GM18517 (cell line): Measurements from ENCODE around the gene TMEM61.

ENCODE experiments used
- ATAC-seq: cut with Tn5 transposase; IDR thresholded peaks from one replicate; pipeline ENCODE4 v1.9.1; 2021; ENCODE audit warnings: mild to moderate bottlenecking, moderate library complexity; ENCODE audit not compliant: unreplicated experiment

TMEM61 gene

DNA sequence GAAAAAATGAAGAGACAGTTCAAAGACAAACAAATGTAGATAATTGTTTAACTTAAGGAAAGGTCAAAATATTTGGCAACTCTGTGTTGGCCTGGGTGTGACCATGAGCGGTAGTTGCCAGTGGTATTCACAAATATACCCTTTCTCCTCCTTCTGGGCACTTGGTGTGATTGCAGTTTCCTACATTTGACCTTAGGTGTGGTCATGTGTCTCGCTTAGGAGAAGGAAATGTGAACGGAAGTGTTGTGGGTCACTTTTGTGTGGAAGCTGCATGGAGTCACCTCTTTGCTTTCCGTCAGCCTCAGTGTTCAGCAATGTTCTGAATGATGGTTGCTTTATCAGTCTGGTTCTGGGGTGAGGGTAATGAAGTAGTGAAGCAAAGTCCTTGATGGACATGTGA, 55.5 kb downstream of the TMEM61 start:
- ATAC-seq: no peak

DNA sequence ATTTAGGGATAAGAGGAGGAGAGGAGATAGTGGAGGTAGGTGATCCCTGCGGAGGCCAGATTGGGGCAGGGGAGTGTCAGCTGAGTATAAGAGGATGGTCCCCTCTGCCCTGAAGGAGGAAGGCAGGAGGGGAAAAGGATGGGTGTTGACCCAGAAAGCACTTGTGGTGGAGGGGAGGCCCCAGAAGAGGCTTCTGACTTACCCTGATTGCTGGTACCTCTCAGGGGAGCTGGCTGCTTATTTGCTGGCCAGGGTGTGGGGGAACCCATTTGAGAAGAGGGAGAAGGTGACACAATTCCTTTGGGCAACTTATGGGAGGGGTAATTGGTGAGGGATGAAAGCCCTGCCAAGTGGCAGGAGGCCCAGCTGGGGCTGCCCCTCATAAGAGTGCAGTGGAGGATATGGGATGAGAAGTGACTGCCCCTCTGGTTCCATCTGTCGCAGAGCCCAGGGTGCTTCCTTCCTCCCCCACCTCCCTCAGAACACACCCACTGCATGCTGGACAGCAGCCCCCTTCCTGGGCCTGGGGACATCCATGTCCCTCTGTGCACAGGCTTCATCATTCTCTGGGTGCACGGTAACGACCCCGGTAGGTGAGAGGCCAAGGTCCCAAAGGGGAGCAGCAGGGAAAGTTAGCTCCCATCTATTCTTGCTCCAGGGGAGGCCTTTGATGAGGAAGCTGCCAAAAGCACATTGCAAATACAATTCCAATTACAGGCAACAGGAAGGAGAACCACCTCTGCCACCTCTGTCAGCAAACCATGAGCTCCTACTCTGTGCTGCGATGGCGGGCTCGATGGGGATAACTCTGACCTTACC, 57.5 kb downstream of the TMEM61 start:
- no peak for ATAC-seq

DNA sequence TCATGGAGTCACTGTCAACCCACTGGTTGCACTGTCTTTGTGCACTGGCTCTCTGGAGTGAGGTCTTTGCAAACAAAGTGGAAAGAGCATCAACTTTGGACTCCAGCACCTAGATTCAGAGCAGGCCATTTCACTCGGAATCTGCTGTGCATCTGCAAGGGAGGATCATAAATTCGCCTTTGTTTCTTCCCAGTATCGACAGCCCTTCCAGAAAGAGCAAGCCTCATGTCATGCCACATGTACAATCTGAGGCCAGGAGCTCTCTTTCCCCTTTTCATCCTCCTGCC, 58.1 kb downstream of the TMEM61 start:
- ATAC-seq: no peak

DNA sequence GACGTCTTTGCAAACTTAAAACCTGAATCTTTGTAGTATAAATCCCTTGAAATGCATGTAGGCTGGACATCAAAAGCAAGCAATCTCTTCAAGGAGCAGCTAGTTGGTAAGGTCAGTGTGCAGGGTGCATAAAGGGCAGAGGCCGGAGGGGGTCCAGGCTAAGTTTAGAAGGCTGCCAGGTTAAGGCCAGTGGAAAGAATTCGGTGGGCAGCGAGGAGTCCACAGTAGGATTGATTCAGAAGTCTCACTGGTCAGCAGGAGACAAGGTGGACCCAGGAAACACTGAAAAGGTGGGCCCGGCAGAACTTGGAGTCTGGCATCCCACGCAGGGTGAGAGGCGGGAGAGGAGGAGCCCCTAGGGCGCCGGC, 58.5 kb downstream of the TMEM61 start:
- ATAC-seq: no peak

DNA sequence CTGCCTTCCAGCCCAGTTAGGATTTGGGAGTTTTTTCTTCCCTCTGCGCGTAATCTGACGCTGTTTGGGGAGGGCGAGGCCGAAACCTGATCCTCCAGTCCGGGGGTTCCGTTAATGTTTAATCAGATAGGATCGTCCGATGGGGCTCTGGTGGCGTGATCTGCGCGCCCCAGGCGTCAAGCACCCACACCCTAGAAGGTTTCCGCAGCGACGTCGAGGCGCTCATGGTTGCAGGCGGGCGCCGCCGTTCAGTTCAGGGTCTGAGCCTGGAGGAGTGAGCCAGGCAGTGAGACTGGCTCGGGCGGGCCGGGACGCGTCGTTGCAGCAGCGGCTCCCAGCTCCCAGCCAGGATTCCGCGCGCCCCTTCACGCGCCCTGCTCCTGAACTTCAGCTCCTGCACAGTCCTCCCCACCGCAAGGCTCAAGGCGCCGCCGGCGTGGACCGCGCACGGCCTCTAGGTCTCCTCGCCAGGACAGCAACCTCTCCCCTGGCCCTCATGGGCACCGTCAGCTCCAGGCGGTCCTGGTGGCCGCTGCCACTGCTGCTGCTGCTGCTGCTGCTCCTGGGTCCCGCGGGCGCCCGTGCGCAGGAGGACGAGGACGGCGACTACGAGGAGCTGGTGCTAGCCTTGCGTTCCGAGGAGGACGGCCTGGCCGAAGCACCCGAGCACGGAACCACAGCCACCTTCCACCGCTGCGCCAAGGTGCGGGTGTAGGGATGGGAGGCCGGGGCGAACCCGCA, 59.1 kb downstream of the TMEM61 start, which contains the start of gene PCSK9:
PCSK9 (plus strand) TSS at position 207 of the 741 bp plus-strand sequence; CDS start at position 497, 290 bp downstream.
- no peak for ATAC-seq

DNA sequence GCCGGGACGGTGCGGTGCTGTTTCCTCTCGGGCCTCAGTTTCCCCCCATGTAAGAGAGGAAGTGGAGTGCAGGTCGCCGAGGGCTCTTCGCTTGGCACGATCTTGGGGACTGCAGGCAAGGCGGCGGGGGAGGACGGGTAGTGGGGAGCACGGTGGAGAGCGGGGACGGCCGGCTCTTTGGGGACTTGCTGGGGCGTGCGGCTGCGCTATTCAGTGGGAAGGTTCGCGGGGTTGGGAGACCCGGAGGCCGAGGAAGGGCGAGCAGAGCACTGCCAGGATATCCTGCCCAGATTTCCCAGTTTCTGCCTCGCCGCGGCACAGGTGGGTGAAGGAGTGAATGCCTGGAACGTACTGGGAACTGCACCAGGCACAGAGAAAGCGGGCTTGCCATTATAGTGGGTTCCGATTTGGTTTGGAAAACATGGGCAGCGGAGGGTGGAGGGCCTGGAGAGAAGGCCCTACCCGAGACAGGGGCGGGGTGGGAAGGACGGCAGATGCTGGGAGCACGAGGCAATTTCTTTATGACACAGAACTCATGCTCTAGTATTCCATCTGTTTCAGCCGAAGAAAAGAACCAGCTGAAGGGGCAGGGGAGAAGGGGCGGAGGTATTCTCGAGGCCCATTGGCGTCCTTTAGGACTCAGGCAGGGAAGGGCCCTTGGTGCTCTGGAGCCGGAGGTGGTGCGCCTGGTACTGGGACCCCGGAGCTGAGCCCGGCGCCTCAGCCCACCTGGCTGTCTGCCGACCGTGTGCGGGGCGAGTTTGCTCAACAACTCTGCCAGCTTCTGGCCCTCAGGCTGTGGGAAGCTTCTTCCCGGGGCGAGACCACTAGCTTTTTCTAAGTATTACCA, 59.9 kb downstream of the TMEM61 start:
- no peak for ATAC-seq

DNA sequence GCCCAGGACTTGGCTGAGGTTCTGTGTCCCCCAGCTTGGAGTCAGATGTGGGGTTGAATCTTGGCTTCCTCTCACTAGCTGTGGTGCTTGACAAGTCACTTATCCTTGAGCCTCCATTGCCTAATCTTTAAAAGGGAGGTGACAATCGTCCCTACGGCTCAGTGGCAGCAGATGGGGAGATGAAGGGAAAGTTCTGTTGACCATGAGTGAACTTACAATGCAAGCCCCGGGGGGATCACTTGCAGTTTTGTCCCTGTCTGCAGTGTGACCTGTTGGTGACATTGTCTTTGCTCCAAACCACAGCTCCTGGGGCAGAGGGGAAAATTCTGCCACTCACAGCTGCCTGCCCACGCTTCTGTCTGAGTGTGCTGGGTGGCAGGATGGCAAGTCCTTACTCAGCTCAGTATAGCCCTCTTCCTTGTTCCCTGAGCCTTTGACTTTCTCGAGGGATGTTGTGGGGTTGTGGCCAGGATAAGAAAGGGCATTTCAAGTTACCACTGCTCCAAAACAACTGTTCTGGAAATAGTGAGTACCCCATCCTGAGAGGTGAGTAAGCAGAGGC, 60.6 kb downstream of the TMEM61 start:
- ATAC-seq: no peak

DNA sequence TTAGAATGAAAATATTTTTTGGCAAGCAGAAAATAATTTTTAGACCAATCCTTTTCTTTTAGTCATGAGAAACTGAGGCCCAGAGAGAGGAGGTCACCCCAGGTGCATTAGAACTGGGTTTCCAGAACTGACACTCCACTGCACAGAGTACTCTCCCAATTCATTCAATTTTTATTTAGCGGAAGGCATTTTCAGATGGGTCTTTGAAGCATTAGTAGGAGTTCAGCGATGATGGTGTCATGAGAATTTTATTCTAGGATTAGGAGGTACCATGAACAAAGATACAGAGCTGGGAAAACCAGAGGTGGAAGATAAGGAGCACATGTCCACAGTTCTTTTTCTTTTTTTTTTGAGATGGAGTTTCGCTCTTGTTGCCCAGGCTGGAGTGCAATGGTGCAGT, 61.2 kb downstream of the TMEM61 start:
- no peak for ATAC-seq
